GM03348 (cell line): Measurements from ENCODE around the gene UCMA.

Source experiments
- DNase-seq: peaks from one replicate; pipeline ENCODE4 v3.0.0; 2012; ENCODE audit warnings: low spot score

UCMA gene

DNA sequence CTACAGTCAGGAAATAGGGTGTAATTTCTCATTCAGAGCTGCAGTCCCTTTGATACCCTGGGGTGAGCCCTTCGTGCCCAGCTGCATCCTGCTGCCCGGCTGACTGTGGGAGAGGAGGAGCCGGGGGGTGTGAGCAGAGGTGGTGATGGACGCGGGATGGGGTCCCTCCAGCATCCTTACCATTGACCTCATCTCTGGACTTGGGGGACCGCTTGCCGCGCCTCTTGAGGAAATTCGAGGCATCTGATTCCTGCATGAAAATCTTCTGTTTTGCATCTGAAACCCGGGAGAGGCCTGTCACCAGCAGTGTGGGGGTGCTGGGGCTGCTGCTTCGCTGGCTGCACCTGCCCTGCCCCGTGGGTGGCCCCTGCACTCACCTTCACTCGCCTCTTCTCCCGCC, 816 bp downstream of the UCMA start:
- DNase-seq: no peak

DNA sequence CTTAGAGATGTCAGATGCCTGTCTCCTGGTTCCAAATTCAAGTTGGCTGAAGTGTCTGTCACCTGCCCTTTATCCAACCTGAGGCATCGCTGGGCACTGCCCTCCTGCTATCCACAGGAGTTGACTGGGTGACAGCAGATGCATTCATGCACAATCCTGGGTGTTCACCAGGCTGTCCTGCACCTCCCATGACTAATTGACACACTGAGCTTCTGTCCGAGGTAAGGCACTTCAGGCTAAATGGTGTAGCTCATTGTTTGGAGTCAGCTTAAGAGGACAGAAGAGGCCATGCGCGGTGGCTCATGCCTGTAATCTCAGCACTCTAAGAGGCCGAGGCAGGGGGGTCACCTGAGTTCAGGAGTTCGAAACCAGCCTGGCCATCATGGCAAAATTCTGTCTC, 2.4 kb downstream of the UCMA start:
- DNase-seq: no peak

DNA sequence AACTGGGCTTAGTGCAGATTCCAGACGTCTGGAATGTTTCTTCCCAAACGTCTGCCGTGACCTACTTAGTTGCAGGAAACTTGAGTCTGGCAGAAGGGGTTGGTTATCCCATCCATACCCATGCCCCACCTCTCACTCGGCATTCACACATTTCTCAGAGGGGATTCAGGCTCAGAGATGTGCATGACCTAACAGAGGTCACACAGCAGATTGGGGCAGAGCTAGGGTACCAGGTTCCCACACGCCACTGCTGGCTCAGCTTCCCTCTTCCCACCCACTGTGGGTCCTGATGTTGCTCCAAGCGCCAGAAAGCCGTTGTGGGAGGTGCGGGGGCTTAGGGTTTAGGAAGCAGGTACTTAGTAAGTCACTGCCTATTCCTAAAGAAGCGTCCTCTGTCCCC, 3.0 kb downstream of the UCMA start:
- no peak for DNase-seq

GRCh38 chr10:13227031-13227430, 7.1 kb downstream of the UCMA start:
- no peak for DNase-seq

DNA sequence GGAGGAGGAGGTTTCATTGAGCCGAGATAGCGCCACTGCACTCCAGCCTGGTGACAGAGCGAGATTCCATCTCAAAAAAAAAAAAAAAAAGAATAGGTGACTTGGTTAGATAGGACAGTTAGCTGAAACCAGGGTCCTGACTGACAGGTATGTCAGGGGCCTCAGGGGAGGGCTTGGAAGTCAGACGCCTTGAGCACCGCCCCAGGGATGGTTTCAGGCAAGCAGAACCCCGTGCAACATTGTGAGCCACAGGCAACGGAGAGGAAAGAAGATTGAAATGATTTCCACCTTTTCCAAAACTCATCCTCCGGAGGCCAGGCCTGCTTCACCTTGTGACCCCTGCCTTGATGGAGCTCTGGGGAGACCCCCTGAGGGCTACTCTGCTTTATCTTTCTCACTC, 8.6 kb downstream of the UCMA start:
- no peak for DNase-seq

DNA sequence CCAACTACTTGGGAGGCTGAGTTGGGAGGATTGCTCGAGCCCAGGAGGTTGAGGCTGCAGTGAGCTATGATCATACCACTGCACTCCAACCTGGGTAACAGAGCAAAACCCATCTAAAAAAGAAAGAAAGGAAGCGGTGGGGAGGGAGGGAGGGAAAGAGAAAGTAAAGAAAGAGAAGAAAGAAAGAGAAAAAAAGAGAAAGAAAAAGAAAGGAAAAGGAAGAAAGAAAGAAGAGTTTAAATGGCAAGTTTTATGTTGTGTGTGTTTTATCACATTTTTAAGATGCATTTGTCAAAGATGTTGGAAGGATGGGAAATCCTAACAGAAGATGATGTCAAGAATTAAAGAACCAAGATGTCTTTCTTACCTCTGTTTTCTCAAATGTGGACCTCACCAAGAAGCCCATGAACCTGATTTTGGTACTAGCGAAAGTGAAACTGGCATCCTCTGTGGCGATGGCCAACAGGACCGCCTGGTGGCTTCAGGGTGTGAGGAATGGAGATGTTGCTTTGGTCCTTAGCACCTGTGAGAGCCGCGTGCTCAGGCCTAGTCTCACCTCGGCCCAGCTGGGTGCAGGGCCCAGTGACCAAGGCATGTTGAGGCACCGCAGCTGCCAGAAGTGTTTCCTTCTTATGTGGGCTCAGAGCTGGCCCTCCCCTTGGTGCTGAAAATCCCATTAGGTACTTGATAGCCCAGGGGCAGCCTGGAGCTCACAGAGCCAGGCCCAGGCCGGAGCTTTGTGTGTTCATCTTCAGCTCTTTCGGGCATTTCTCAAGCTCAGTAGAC, 9.8 kb downstream of the UCMA start:
- no peak for DNase-seq

DNA sequence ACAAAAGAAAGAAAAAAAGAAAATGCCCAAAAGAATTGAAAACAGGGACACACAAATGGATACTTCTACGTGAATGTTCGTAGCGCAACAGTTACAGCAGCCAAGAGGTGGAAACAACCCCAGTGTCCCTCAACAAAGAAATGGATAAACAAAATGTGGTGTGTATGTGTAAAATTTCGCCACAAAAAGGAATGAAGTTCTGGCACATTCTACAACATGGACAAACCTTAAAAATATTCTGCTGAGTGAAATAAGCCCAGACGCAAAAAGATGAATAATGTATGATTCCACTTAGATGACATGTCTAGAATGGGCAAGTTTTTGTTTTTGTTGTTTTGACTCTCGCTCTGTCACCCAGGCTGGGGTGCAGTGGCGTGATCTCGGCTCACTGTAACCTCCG, 10.9 kb downstream of the UCMA start:
- no peak for DNase-seq

- no peak for DNase-seq
Observed at GRCh38 chr10:13222566-13222965, 11.6 kb downstream of the UCMA start.

DNA sequence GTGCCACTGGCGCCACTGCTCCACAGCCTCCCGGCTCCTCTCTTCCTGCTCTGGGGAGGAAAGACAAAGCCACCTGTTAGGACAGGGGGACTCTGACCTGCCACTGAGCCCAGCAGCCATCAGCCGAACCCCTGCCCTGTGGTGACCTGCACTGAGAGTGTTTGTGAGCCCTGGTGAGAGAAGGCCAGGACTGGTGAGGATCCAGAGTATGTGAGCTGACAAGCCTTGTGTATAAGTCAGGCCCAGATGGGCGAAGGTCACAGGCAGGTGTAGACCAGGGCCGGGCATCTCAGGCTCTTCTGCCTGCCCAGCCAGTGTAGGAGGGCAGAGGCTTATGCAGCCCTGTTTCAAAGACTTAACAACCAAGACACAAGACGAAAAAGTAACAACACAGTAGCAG, 12.0 kb downstream of the UCMA start:
- no peak for DNase-seq

GRCh38 chr10:13221572-13221971, 12.6 kb downstream of the UCMA start:
- no peak for DNase-seq

DNA sequence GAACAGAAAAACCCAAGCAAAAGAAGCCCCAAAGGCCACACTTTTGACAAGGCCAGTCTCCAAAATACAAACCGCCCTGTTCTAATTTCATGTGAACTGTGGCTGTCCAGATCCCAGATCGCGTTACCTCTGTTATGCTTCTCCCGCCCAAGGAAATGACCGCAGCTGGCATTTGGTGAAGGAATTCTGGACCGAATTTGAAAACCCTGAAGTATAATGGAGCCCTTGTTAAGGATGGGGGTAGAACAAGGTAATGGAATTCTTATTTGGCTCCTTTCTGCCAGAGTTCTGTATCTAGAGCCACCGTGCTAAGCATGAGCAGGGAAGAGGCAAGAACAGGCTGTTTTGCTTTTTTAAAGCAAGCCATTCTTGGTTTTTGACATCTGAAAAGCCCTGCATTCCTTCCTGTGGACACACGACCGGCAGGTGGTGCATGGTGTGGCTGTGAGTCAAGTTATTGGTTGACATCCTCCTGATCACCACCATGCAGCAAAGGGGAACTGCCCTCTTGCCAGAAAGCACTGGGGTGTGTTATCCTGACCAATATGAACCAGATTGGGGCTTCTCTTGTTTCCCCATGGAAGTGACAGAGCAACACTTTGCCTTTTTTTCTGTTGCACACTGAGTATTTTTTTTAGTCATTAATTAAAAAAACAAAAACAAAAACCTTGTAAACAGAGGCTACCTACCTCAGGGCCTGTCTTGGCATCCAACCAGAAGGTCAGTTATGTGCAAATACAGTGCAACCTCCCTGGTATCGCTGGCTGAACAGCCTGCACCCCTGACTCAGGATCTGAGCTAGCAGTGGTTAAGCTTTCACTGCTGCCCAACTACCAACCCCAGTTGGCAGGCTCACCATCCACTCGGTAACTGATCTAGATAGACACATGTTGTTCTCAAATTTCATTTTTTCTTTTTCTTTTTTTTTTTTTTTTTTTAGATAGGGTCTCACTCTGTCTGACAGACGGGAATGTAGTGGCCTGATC, 14.2 kb downstream of the UCMA start:
- DNase-seq: no peak

DNA sequence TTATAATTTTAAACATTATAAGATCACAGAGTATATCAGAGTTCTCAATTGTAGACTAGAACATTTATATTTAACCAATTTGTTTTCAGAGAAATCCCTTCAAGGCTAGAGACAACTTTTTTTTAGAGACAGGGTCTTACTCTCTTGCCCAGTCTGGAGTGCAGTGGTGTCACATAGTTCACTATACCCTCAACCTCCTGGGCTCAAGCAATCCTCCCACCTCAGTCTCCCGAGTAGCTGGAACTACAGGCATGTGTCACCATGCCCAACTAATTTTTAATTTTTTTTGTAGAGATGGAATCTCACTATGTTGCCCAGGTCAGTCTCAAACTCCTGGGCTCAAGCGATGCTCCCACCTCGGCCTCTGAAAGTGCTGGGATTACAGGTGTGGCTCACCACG, 15.3 kb downstream of the UCMA start:
- DNase-seq: no peak

DNA sequence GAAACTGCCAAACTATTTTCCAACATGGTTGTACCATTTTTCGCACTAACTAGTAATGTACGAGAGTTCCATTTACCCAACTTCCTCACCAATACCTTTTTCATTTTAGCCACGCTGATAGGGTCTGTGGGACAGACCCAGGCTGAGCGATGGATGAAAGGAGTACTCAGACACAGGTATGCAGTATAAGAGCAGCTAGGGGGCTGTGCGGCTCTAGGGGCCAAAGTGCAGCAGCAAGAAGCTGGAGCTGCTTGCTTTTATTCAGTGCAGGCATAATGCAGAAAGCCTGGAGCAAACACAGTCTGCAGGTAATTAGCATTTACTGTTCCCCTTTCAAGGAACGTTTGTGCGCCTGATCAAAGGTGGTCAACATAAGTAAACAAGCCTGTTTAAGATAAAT, 21.0 kb downstream of the UCMA start:
- no peak for DNase-seq

DNA sequence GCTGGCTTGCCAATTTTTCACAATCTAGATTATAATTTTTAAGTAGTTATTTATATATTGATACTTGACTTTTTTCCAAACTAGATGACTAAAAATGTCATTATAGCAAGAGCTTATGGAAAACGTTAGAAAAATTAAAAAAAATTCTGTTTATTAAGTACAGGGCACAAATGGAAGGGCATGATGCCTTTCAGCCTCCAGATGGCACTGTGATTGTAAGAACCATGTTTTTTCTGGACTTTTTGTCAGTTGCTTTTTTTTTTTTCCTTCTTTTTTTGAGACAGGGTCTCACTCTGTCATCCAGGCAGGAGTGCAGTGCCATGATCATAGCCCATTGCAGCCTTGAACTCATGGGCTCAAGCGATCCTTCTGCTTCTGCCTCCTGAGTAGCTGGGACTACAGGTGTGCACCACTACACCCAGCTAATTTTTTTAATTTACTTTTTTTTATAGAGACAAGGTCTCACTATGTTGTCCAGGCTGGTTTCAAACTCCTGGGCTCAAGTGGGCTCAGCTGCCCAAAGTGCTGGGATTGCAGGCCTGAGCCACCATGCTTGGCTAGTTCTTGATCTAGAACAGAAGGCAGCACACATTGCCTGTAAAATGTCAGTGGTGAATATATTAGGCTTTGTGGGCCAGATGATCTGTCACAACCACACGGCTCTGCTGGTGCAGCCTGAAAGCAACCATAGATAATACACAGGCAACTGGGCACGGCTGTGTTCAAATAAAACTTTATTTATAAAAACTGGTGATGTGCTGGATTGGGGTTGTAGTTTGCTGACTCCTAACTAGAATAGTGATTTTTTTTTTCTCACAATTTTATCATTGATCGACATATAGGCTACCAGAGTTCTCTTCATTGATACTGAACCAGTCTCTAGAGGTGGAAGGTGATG, 27.4 kb downstream of the UCMA start:
- peak; percentile 60 for DNase-seq

DNA sequence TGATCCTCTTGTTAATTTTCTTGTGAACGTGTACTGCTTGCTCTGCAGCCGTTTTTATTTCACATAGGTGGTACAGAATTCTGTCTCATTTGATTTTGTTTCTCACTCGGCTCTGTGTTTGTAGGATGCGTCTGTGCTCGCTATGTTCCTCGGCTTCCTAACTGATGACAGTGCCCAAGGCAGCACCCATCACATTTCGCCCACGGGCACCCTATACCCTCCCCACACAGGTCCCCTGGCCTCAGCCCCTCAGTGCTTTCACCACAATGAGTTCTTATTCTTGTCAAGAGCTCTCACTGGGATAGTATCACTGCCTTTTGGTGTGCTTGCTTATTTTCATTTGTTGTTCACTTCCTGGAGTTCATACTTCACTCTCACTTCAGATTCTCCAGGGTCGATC, 28.1 kb downstream of the UCMA start:
- DNase-seq: no peak

DNA sequence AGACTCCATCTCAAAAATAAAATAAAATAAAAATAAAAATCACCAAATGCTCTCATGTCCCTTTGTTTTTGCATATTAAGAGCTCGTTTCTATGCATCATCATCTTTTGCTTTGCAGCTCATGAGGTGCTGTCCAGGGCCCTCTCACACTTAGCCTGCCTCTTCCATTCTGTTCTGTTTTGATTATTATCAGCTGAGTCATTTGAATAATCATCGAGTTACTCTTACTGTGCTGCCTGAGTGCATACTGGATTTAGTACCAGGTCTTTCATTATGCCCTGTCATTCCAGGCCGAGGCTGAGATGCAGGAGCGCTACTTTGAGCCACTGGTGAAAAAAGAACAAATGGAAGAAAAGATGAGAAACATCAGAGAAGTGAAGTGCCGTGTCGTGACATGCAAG, 33.0 kb downstream of the UCMA start:
- peak; percentile 60 for DNase-seq

DNA sequence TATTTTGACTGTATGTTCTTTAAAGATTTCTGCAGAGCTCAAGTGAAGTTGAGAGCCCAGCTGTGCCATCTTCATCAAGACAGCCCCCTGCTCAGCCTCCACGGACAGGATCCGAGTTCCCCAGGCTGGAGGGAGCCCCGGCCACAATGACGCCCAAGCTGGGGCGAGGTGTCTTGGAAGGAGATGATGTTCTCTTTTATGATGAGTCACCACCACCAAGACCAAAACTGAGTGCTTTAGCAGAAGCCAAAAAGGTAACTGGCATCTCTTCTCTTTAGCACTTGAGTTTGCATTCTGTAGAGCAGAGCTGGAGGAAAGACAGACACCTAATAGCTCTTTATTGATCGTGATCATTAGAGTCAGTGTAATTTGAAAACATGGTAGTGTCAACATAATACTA, 39.2 kb downstream of the UCMA start:
- no peak for DNase-seq

DNA sequence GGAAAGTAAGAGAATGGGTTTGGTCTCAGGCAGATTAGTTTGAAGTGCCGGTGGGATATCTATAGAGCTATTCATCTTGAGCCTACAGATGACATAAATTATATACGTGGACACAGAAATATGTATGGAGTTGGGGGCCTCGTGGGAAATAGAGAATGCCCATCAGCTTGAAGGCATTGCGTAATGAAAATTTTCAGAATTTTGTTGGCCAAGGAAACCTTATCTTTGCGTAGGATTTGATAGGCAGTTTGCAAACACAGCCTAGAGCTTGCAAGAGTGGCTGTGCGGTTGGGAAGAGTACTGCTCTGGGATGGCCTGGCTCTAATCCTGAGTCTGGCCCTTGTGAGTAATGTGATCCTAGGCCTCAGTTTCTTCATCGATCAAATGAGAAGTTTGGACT, 40.5 kb downstream of the UCMA start:
- no peak for DNase-seq

- no peak for DNase-seq
Observed at GRCh38 chr10:13191362-13191761, 42.8 kb downstream of the UCMA start.

DNA sequence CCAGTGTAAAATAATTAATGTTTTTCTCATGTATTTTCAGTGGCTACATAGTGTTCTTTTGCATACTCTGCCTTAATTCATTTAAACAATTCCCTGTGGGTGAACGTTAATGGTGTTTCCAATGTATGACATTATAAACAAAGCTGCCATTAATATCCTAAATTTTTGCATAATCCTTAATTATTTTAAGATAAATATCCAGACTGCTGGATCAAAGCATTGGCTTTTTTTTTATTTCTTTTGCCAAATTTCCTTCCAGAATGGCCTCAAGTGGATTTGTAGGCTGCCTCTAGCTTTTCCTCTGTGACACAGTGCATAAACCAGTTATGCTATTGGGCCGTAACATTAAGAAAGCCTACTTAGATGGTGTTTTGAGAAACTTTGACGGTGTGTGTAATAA, 43.4 kb downstream of the UCMA start:
- no peak for DNase-seq

- peak; percentile 16 for DNase-seq
Observed at GRCh38 chr10:13189961-13190360, 44.2 kb downstream of the UCMA start.

- DNase-seq: no peak
Observed at GRCh38 chr10:13188593-13188992, 45.6 kb downstream of the UCMA start.
